ENCODE data around the gene NDN.
"Not testable (repeated sequence)": the region's sequence is repeated elsewhere in the genome, so short reads cannot be mapped to it uniquely, and the experiment has no call there.

NDN gene

DNA sequence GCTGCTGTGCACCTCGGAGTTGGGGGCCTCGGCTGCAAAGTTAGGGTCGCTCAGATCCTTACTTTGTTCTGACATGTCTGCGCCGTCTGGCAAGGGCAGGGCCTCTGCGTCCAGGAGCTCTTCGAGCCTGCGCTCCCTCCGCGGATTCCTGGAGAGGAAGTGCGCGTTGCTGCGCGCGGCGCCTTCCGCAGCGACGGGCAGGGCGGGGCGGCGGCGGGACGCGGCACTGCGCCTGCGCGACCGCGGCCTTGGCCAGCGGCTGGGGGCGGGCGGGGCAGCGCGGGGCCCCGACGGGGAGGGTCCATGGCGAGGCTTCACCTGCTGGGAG, at the start of gene NDN:
Gene NDN, minus strand, starts transcription at position 163 of the 328 bp plus-strand sequence. Its CDS starts 88 bp downstream, at position 75.
- DNase-seq (ENCODE audit: low read depth in 2 of 2): no peak

DNA sequence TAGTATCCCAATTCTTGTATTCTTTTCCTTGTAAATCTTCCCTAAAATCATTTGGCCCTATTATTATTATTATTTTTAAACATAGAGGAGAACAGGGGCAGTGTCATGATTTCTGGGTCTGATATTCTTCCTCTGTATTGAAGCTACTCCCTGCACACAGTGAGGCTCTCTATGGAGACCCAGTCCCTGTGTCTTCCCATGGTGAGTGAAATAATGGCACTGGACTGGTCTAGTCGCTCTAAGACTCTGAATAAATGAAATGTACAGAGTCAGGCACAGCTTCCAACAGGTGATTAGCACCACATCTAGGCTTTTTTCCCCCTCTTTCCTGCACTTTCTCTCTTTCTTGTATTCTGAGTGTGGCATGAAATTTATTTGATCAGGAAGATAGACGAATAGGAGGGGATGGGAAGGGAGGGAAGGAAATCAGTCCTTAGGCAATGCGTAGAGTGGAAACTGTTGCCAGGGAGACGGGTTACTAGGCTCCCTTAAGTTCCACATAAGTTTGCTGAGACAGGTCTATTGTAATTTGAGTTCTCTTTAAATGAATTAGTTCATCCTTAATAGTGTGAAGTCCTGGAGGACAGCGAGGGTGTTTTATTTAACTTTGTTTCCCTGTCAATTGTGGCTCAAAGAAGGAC, 49.0 kb upstream of the NDN start:
- no peak for DNase-seq (ENCODE audit: low read depth in 2 of 2)

DNA sequence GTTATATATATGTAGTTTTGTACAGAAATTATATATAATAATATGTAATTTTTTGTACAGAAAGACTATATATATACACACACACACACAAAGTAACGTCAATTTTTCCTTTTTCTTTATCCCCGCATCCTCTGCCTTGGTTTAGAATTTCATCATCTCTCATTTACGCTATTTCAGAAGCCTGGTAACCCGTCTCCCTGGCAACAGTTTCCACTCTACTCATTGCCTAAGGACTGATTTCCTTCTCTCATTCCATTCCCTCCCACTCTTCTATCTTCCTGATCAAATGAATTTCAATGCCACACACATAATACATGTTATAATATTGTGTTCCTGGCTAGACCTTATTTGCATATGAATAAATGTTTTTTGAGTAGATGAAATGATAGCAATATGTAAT, 47.8 kb upstream of the NDN start:
- no peak for DNase-seq (ENCODE audit: low read depth in 2 of 2)

DNA sequence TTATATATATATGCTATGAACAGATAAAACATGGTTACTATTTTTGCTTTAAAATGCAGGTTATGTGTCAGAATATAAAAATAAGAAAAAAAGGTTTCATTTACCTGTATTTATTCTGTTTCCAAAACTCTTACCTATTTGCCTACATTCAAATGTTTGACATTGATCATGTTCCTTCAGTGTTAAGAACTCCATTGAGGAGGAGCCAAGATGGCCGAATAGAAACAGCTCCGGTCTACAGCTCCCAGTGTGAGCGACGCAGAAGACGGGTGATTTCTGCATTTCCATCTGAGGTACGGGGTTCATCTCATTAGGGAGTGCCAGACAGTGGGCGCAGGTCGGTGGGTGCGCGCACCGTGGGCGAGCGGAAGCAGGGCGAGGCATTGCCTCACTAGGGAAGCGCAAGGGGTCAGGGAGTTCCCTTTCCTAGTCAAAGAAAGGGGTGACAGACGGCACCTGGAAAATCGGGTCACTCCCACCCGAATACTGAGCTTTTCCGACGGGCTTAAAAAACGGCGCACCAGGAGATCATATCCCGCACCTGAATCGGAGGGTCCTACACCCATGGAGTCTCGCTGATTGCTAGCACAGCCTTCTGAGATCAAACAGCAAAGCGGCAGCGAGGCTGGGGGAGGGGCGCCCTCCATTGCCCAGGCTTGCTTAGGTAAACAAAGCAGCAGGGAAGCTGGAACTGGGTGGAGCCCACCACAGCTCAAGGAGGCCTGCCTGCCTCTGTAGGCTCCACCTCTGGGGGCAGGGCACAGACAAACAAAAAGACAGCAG, 27.0 kb upstream of the NDN start:
- DNase-seq (ENCODE audit: low read depth in 2 of 2): not testable (repeated sequence)

- no peak for DNase-seq (ENCODE audit: low read depth in 2 of 2)
Observed at GRCh38 chr15:23708332-23708731, 21.2 kb upstream of the NDN start.

- DNase-seq (ENCODE audit: low read depth in 2 of 2): no peak
Observed at GRCh38 chr15:23695282-23695681, 8.2 kb upstream of the NDN start.

GRCh38 chr15:23694592-23694991, 7.5 kb upstream of the NDN start:
- DNase-seq (ENCODE audit: low read depth in 2 of 2): no peak

GRCh38 chr15:23690450-23690852, 3.3 kb upstream of the NDN start:
- DNase-seq (ENCODE audit: low read depth in 2 of 2): no peak

DNA sequence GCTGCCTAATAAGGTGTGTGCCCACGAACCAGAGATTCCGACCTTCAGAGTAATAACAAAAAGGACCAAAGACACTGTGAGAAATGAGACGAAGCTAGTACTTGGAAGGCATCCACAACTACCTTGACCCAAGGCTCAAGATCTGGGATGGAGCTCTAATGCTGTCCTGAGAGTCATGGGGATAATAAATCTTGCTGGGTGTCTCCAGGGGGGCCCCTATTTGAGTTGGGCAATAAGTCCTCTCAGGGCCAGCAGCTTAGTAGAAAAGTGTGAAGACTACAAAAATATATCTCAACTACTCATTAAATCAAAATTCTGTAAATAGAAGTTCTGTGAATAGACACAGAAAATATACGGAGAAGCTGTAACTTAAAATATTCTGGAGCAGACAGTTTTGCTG, 2.9 kb upstream of the NDN start:
- no peak for DNase-seq (ENCODE audit: low read depth in 2 of 2)

DNA sequence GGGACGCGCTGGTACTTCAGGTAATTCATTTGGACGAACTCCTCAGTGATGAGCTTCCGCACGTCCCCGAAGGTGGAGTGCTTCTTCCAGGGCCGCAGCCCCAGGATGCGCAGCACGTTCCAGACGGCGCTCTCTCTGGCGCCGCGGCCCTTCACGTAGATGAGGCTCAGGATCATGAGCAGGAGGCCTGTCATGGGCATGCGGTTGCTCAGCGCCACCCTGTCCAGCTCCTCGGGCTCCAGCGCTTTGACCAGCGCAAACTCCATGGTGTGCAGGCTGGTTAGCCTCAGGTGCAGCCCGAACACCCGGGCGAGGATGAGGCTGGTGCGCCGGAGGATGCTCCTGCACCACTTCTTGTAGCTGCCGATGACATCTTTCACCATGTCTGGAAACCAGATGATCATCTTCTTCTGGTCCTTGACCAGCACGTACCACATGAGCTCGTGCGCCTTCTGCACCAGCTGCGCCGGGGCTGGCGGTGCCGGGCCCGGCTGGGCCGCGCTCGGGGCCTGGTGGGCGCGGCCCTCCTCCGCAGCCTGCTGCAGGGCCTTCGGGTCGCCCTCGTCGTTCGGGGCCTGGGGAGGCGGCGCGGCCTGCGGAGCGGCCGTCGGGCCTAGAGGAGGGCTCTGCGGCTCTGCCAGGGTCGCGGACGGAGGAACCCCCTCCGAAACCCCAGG, 501 bp downstream of the NDN start:
- DNase-seq (ENCODE audit: low read depth in 2 of 2): no peak

- no peak for DNase-seq (ENCODE audit: low read depth in 2 of 2)
Observed at GRCh38 chr15:23671481-23671880, 15.6 kb downstream of the NDN start.

GRCh38 chr15:23670970-23671369, 16.1 kb downstream of the NDN start:
- DNase-seq (ENCODE audit: low read depth in 2 of 2): no peak

GRCh38 chr15:23663232-23663631, 23.9 kb downstream of the NDN start:
- DNase-seq (ENCODE audit: low read depth in 2 of 2): no peak

GRCh38 chr15:23648920-23649515, 38.1 kb downstream of the NDN start:
- peak in 1 of 2 donors; percentile 30 for DNase-seq (ENCODE audit: low read depth in 2 of 2)

GRCh38 chr15:23647421-23648370, 39.4 kb downstream of the NDN start, which contains the start of gene MAGEL2:
Gene MAGEL2 (minus strand): TSS chr15:23647867. CDS start chr15:23647742, 125 bp downstream.
- DNase-seq (ENCODE audit: low read depth in 2 of 2): no peak

- no peak for DNase-seq (ENCODE audit: low read depth in 2 of 2)
Observed at GRCh38 chr15:23647001-23647295, 40.2 kb downstream of the NDN start.

GRCh38 chr15:23646165-23647000, 40.7 kb downstream of the NDN start:
- DNase-seq (ENCODE audit: low read depth in 2 of 2): no peak

- no peak for DNase-seq (ENCODE audit: low read depth in 2 of 2)
Observed at GRCh38 chr15:23645371-23646164, 41.5 kb downstream of the NDN start.

DNA sequence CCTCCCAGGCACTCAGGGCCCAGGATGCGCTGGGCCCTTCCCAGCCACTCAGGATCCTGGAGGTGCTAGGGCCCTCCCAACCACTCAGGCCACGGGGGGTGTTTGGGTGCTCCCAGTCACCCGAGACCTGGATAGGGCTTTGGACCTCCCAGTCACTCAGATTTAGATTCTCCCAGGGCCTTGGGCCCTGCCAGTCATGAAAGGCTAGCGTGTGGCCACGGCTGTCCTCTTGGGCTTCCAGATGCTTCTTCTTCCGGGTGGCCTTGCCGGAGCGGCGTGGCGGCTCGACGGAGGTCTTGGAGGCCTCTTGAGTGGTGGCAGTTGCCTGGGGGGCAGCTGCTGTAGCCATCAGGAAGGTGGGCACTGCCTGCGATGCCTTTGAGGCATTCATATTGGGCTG, 42.3 kb downstream of the NDN start:
- no peak for DNase-seq (ENCODE audit: low read depth in 2 of 2)

Measured in activated CD4-positive, alpha-beta T cell treated with anti-CD3 and anti-CD28 coated beads for 24 hours (primary cell).